ENCODE data around the gene TTLL8. TPM values are rescaled to one million over a fixed set of nuclear protein-coding genes. Genes with fewer than 3 reads are reported as not detected.

TTLL8 gene
- total RNA-seq, 3 donors from 2014 or later (not counting 1 experiment from before 2014, with no cell fraction given): not detected

DNA sequence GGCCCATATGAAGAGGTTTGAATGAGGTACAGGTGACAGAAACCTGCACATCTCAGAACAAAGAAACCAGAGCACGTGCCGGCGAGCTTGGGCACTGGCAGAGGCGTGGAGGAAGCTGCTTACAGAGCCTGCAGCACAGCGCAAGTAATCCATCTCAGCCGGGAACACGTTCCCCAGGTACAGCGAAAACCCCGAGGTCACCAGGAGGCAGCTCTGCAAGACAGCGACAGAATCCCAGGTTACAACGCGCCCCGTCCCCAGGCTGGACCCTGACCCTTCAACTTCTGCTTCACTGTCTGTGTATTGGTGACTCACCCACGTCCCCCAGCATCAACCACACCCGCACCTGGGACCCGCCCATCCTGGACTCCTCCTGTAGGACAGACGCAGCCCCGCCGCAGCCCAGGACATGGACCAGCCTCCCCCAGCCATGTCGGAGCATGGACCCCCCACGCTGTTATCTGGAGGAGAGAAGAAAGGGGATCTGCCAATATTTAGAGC lies 24.9 kb upstream of the TTLL8 start:
- TF ChIP-seq CTCF (IDR thresholded peaks at IDR 0.05): no peak
- H3K27ac Mint-ChIP-seq: peak overlapping the region in 1 of 2 donors; percentile 58
- no peaks in the 10 kb centered on the region for H3K36me3 Mint-ChIP-seq
- no peak overlapping the region for H3K4me3 ChIP-seq (ENCODE audit: low read length)
- peak overlapping the region; percentile 12 for H3K27ac ChIP-seq (ENCODE audit: low read length)
- H3K9me3 Mint-ChIP-seq: peaks cover 0 to 3% of the 10 kb centered on the region in 2 donors
- 84% methylated on average over 19 of the region's 21 CpGs for WGBS (ENCODE audit: insufficient coverage)
- peaks cover 12% of the 10 kb centered on the region for H3K36me3 ChIP-seq (ENCODE audit: control insufficient read depth, insufficient read depth, low read length)
- H3K27me3 Mint-ChIP-seq (ENCODE audit: low read depth in 2 of 2): no peaks in the 10 kb centered on the region
- ATAC-seq (no peak), DNase-seq (no peak)
- peaks cover 20% of the 10 kb centered on the region for H3K4me1 ChIP-seq (ENCODE audit: control insufficient read depth, insufficient read depth, low read length)
- intact Hi-C loops (cut with micrococcal nuclease): no loop called here
- no peak overlapping the region for H3K4me3 Mint-ChIP-seq
- peaks cover 6% of the 10 kb centered on the region for H3K9me3 ChIP-seq (ENCODE audit: control insufficient read depth, insufficient read depth, low read length)
- no peaks in the 10 kb centered on the region for H3K27me3 ChIP-seq (ENCODE audit: control insufficient read depth, insufficient read depth, low read length)
- peaks cover 18 to 35% of the 10 kb centered on the region in 2 donors for H3K4me1 Mint-ChIP-seq

DNA sequence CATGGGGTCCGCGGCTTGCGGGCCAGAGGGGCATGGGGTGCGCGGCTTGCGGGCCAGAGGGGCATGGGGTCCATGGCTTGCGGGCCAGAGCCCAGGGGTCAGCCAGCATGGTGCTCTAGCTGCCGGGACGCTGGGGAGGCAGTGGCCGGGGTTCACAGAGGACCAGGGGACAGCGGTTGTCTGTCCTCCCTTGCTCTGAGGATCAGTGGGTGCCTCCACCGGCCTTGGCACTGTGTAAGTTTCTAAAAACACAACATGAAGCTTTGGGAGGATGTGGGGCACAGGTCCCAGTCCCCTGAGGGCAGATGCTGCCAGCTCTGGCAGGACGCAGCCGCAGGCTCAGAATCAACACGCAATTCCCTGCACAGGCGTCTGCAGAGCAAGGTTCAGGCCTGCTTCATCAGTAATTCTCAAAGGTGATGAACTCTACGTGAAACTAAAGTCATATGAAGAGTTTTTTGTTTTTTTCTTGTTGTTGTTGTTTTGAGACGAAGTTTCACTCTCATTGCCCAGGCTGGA lies 24.2 kb upstream of the TTLL8 start:
- H3K4me1 ChIP-seq (ENCODE audit: control insufficient read depth, insufficient read depth, low read length): peaks cover 20% of the 10 kb centered on the region
- Mint-ChIP-seq H3K27me3 (ENCODE audit: low read depth in 2 of 2) (no peaks in the 10 kb centered on the region), H3K9me3 (peaks cover 0 to 3% of the 10 kb centered on the region in 2 donors), H3K4me3 (peak overlapping the region; percentile 81), H3K4me1 (peaks cover 18 to 35% of the 10 kb centered on the region in 2 donors), H3K36me3 (no peaks in the 10 kb centered on the region), H3K27ac (peak overlapping the region; percentile 58 to 71)
- no peaks in the 10 kb centered on the region for H3K27me3 ChIP-seq (ENCODE audit: control insufficient read depth, insufficient read depth, low read length)
- WGBS (ENCODE audit: insufficient coverage): 76% methylated on average over 16 of the region's 18 CpGs
- peaks cover 4% of the 10 kb centered on the region for H3K9me3 ChIP-seq (ENCODE audit: control insufficient read depth, insufficient read depth, low read length)
- DNase-seq (no peak), ATAC-seq (no peak)
- H3K36me3 ChIP-seq (ENCODE audit: control insufficient read depth, insufficient read depth, low read length): peaks cover 14% of the 10 kb centered on the region
- no peak overlapping the region for H3K27ac ChIP-seq (ENCODE audit: low read length)
- intact Hi-C loops (cut with micrococcal nuclease): no loop called here
- no peak overlapping the region for H3K4me3 ChIP-seq (ENCODE audit: low read length)
- no peak for TF ChIP-seq CTCF (IDR thresholded peaks at IDR 0.05)

- ATAC-seq: no peak
- peaks cover 16% of the 10 kb centered on the region for H3K36me3 ChIP-seq (ENCODE audit: control insufficient read depth, insufficient read depth, low read length)
- TF ChIP-seq CTCF (IDR thresholded peaks at IDR 0.05): no peak
- no peaks in the 10 kb centered on the region for H3K27me3 ChIP-seq (ENCODE audit: control insufficient read depth, insufficient read depth, low read length)
- 89% methylated on average over 27 of the region's 27 CpGs for WGBS (ENCODE audit: insufficient coverage)
- no peak for DNase-seq
- intact Hi-C loops (cut with micrococcal nuclease): no loop called here
- peaks cover 20% of the 10 kb centered on the region for H3K4me1 ChIP-seq (ENCODE audit: control insufficient read depth, insufficient read depth, low read length)
- H3K9me3 ChIP-seq (ENCODE audit: control insufficient read depth, insufficient read depth, low read length): no peaks in the 10 kb centered on the region
- Mint-ChIP-seq H3K9me3 (no peaks in the 10 kb centered on the region), H3K27ac (peak overlapping the region; percentile 65 to 71), H3K36me3 (peaks cover 3% of the 10 kb centered on the region), H3K4me3 (peak overlapping the region; percentile 81), H3K4me1 (peaks cover 18 to 35% of the 10 kb centered on the region in 2 donors), H3K27me3 (ENCODE audit: low read depth in 2 of 2) (no peaks in the 10 kb centered on the region)
- H3K27ac ChIP-seq (ENCODE audit: low read length): no peak overlapping the region
- H3K4me3 ChIP-seq (ENCODE audit: low read length): no peak overlapping the region
Measured at GRCh38 chr22:50081426-50082196, 23.5 kb upstream of the TTLL8 start.
